Ascending aorta (tissue), 2 donors: ENCODE results near the gene SKAP1. TPM values are rescaled to one million over a fixed set of nuclear protein-coding genes. Genes with fewer than 3 reads are reported as not detected.
"Not testable (repeated sequence)": the region's sequence is repeated elsewhere in the genome, so short reads cannot be mapped to it uniquely, and the experiment has no call there.

Experiments used
- DNase-seq, 2 donors: peaks; one replicate each; pipeline ENCODE4 v3.0.0-alpha.2; 2019; ENCODE audit warnings: low spot score in 2 of 2
- H3K27ac ChIP-seq, 2 donors: fragments of 200-600 bp; sonication (generic); one replicate each; pipeline ENCODE4 v1.5.1; 2016 to 2017; ENCODE audit warnings: mild to moderate bottlenecking in 1 of 2
- H3K27me3 ChIP-seq: fragments of 200-600 bp; sonication (generic); one replicate; pipeline ENCODE4 v1.5.1; 2017
- H3K36me3 ChIP-seq, 2 donors: fragments of 200-600 bp; sonication (generic); one replicate each; pipeline ENCODE4 v1.5.1; 2016
- H3K4me1 ChIP-seq, 2 donors: fragments of 200-600 bp; sonication (generic); one replicate each; pipeline ENCODE4 v1.5.1; 2016 to 2017; ENCODE audit warnings: mild to moderate bottlenecking in 1 of 2
- H3K4me3 ChIP-seq, 2 donors: fragments of 200-600 bp; sonication (generic); one replicate each; pipeline ENCODE4 v1.5.1; 2016 to 2017; ENCODE audit warnings: mild to moderate bottlenecking in 1 of 2
- H3K9me3 ChIP-seq, 2 donors: fragments of 200-600 bp; sonication (generic); one replicate each; pipeline ENCODE4 v1.5.1; 2016
- intact Hi-C: fragments of 100-400 bp; cut with DNase I; formaldehyde crosslinking; loops from one replicate; pipeline ENCODE4 v1.15.1; 2023
- total RNA-seq: library from RNA; depleted of rRNA; stranded (reverse); fragments of >200 nt; gene quantifications from one replicate; pipeline ENCODE4 v1.1.0, GENCODE V29; 2016
- TF ChIP-seq, protein P1 (sequence below), 3 experiments: fragments of 200-600 bp in 2 of 3; fragments of 450-650 bp in 1 of 3; sonication (generic) in 2 of 3; IDR thresholded peaks; one replicate each; pipeline ENCODE4 v1.5.1; 2016 to 2019; ENCODE audit warnings: antibody characterized with exemption in 3 of 3, mild to moderate bottlenecking in 1 of 3, moderate library complexity in 1 of 3

SKAP1 gene
- total RNA-seq, 1 donor from 2014 or later: not detected

DNA sequence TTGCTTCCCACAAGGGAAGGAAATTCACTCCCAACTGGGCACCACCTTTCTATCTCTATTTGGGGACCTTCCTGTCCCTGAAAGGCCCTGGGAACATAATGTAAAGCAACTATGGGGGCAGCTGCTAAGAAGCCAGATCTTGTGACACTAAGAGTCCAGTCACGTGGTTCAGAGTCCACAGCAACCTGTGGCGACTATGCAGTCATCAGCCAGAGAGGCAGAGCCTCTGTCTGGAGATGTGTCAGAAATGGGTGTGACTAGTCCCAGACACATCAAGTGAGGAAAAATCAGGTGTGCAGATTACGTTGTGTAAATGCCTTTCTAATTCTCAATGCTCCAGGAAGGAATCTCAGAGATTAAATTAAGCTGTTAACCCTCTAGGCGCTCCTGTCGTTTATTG is 26.6 kb upstream of the SKAP1 start:
- peaks cover 3% of the 10 kb centered on the region for H3K27me3 ChIP-seq
- peaks cover 0 to 3% of the 10 kb centered on the region in 2 donors for H3K4me1 ChIP-seq
- no peak for DNase-seq
- no peaks in the 10 kb centered on the region for H3K36me3 ChIP-seq
- H3K4me3 ChIP-seq: no peak overlapping the region
- H3K27ac ChIP-seq: no peak overlapping the region
- intact Hi-C loops: loop anchor here (5.0 kb wide), 1 partner anchor 119 kb away; no protein-coding TSS in a partner anchor
- peaks cover 0 to 6% of the 10 kb centered on the region in 2 donors for H3K9me3 ChIP-seq
- TF ChIP-seq, protein P1, sequence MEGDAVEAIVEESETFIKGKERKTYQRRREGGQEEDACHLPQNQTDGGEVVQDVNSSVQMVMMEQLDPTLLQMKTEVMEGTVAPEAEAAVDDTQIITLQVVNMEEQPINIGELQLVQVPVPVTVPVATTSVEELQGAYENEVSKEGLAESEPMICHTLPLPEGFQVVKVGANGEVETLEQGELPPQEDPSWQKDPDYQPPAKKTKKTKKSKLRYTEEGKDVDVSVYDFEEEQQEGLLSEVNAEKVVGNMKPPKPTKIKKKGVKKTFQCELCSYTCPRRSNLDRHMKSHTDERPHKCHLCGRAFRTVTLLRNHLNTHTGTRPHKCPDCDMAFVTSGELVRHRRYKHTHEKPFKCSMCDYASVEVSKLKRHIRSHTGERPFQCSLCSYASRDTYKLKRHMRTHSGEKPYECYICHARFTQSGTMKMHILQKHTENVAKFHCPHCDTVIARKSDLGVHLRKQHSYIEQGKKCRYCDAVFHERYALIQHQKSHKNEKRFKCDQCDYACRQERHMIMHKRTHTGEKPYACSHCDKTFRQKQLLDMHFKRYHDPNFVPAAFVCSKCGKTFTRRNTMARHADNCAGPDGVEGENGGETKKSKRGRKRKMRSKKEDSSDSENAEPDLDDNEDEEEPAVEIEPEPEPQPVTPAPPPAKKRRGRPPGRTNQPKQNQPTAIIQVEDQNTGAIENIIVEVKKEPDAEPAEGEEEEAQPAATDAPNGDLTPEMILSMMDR (IDR thresholded peaks at IDR 0.05): no peak

DNA sequence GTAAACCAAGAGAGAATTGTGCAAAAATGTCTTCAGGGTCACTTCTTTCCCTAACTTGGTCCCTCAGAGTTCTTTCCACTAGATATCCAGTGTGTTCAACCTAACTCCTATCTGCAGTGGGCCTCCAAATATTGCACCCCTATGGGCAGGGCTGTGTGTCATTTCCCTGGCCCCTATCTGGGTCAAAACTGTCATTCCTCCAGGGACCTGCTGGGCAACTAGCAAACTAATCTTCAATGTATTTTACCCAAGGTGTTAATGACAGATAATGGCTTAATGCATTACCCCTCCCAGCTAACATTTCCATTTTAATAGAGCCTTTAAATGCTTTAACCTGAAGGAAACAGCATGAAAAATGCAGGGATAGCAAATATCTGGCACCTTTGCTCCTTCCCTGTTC is 25.8 kb upstream of the SKAP1 start:
- no peak for DNase-seq
- peaks cover 3% of the 10 kb centered on the region for H3K27me3 ChIP-seq
- no peak overlapping the region for H3K27ac ChIP-seq
- intact Hi-C loops: loop anchor here (5.0 kb wide), 1 partner anchor 118 kb away; no protein-coding TSS in a partner anchor
- TF ChIP-seq, protein P1 (IDR thresholded peaks at IDR 0.05): no peak
- peaks cover 0 to 6% of the 10 kb centered on the region in 2 donors for H3K9me3 ChIP-seq
- no peak overlapping the region for H3K4me3 ChIP-seq
- no peaks in the 10 kb centered on the region for H3K36me3 ChIP-seq
- H3K4me1 ChIP-seq: peaks cover 0 to 3% of the 10 kb centered on the region in 2 donors

DNA sequence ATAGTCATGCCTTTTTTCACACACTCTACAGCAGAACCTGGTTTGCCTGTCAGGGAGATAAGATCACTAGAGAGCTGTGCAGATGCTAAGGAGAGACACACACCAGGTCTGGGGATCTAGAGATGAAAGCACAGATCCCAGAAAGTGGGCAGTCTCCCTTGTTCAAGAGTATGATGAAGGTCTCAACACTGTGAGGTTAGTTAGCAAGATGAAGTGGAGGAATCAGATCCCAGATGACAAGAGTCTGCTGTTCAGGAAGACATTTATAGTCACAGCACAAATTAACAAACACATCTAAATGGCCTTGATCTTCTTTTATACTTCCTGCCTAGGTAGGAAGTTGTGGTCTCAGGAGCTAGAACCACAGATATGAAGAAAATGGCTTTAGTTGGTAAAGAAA is 23.4 kb upstream of the SKAP1 start:
- TF ChIP-seq, protein P1 (IDR thresholded peaks at IDR 0.05): no peak
- intact Hi-C loops: no loop called here

DNA sequence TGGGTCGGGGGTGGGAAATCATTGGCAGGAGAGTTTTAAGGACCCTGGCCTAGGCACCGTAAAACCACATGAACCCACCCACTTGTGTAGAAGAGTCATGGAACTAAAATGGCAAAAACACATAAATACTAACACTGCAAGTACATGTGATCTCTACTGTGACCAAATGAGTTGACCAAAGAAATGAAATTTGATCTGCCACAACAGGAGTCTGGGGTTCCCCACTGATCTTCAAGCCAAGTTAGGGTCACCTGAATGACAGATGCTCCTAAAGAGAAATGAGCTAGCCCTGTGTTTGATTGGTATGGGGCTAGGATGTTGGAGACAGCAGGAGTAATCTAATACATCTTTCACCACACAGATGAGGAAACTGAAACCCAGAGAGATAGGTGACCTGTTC is 21.5 kb upstream of the SKAP1 start:
- Histone ChIP-seq H3K36me3 (no peaks in the 10 kb centered on the region), H3K9me3 (peaks cover 0 to 6% of the 10 kb centered on the region in 2 donors), H3K27ac (no peak overlapping the region), H3K27me3 (no peaks in the 10 kb centered on the region), H3K4me1 (no peaks in the 10 kb centered on the region), H3K4me3 (no peak overlapping the region)
- no peak for DNase-seq
- intact Hi-C loops: no loop called here
- TF ChIP-seq, protein P1 (IDR thresholded peaks at IDR 0.05): no peak

More for the DNA sequence above, 23.4 kb upstream of the SKAP1 start:
- DNase-seq: no peak
- no peak overlapping the region for H3K27ac ChIP-seq
- no peaks in the 10 kb centered on the region for H3K36me3 ChIP-seq
- H3K4me1 ChIP-seq: peaks cover 0 to 3% of the 10 kb centered on the region in 2 donors
- H3K9me3 ChIP-seq: peaks cover 0 to 6% of the 10 kb centered on the region in 2 donors
- H3K27me3 ChIP-seq: no peaks in the 10 kb centered on the region
- no peak overlapping the region for H3K4me3 ChIP-seq

DNA sequence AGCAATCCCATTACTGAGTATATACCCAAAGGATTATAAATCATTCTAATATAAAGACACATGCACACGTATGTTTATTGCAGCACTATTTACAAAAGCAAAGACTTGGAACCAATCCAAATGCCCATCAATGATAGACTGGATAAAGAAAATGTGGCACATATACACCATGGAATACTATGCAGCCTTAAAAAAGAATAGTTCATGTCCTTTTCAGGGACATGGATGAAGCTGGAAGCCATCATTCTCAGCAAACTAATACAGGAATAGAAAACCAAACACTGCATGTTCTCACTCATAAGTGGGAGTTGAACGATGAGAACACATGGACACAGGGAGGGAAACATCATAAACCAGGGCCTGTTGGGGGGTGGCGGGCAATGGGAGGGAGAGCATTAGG is 19.3 kb upstream of the SKAP1 start:
- H3K36me3 ChIP-seq, H3K9me3 ChIP-seq, H3K27ac ChIP-seq, H3K4me1 ChIP-seq, DNase-seq, H3K27me3 ChIP-seq, H3K4me3 ChIP-seq, intact Hi-C loops: not testable (repeated sequence)

DNA sequence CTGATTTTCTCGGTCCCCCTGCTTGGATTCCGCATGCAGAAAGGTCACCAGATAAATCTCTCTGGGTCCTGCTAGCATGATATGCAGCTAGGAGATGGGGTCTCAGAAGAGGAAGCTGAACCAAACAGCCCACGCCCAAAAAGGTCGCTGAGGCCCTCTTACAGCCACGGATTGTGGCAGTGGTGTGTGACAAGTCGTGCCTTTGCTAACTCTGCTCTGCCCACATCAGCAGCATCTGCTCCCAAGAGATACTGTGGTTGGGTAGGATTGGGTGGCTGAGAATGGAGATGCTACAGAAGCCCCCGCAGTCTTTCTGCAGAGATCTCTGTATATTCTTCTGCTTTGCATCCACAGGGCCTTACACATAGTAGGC is 15.2 kb upstream of the SKAP1 start:
- H3K9me3 ChIP-seq: no peaks in the 10 kb centered on the region
- H3K27ac ChIP-seq: no peak overlapping the region
- intact Hi-C loops: no loop called here
- H3K36me3 ChIP-seq: no peaks in the 10 kb centered on the region
- no peaks in the 10 kb centered on the region for H3K27me3 ChIP-seq
- no peaks in the 10 kb centered on the region for H3K4me1 ChIP-seq
- TF ChIP-seq, protein P1 (IDR thresholded peaks at IDR 0.05): no peak
- DNase-seq: no peak
- H3K4me3 ChIP-seq: no peak overlapping the region
